Stimulated activated CD4-positive, alpha-beta T cell treated with anti-CD3 and anti-CD28 coated beads, TNF-alpha, amount 100 ng/mL, for 1 hour (primary cell): ENCODE measurements around the gene AGPAT3.

ENCODE experiments used
- DNase-seq, 3 donors: peaks; one replicate each; pipeline ENCODE4 v3.0.0-alpha.2; 2020; ENCODE audit warnings: low read depth in 3 of 3, low spot score in 1 of 3

Gene AGPAT3

GRCh38 chr21:43921571-43921978 lies 56.6 kb downstream of the AGPAT3 start:
- no peak for DNase-seq

GRCh38 chr21:43921979-43922945 lies 57.2 kb downstream of the AGPAT3 start:
- peak; percentile 24 to 45 (median 26) for DNase-seq

GRCh38 chr21:43922949-43923348 lies 57.9 kb downstream of the AGPAT3 start:
- no peak for DNase-seq

GRCh38 chr21:43923391-43923790 lies 58.4 kb downstream of the AGPAT3 start:
- no peak for DNase-seq

- DNase-seq = no peak
These were observed 59.5 kb downstream of the AGPAT3 start for GRCh38 chr21:43924421-43925095.

- DNase-seq = no peak
These were observed 60.1 kb downstream of the AGPAT3 start for GRCh38 chr21:43925096-43925481.

- no peak for DNase-seq
These were observed 60.6 kb downstream of the AGPAT3 start for GRCh38 chr21:43925609-43926008.

GRCh38 chr21:43926196-43926595 lies 61.2 kb downstream of the AGPAT3 start:
- DNase-seq = no peak

- DNase-seq = no peak
These were observed 62.7 kb downstream of the AGPAT3 start for GRCh38 chr21:43927591-43928221.

GRCh38 chr21:43928222-43929125 lies 63.5 kb downstream of the AGPAT3 start:
- DNase-seq = no peak

- DNase-seq = no peak
These were observed 64.4 kb downstream of the AGPAT3 start for GRCh38 chr21:43929217-43929971.

GRCh38 chr21:43930074-43930847 lies 65.2 kb downstream of the AGPAT3 start:
- DNase-seq = no peak

GRCh38 chr21:43930848-43931375 lies 65.9 kb downstream of the AGPAT3 start:
- no peak for DNase-seq

GRCh38 chr21:43931489-43931888 lies 66.5 kb downstream of the AGPAT3 start:
- no peak for DNase-seq

GRCh38 chr21:43932005-43932404 lies 67.0 kb downstream of the AGPAT3 start:
- no peak for DNase-seq

GRCh38 chr21:43933199-43933598 lies 68.2 kb downstream of the AGPAT3 start:
- no peak for DNase-seq

- no peak for DNase-seq
These were observed 68.7 kb downstream of the AGPAT3 start for GRCh38 chr21:43933680-43934079.

GRCh38 chr21:43934116-43934515 lies 69.1 kb downstream of the AGPAT3 start:
- no peak for DNase-seq
